BJ (cell line): Measurements from ENCODE around the gene DTX3L. TPM values are rescaled to one million over a fixed set of nuclear protein-coding genes. Genes with fewer than 3 reads are reported as not detected.

Source experiments
- CTCF ChIA-PET: fragments of 350-600 bp; formaldehyde crosslinking; extraction: SDS; loops from one replicate; lab custom pipeline; 2021; ENCODE audit warnings: antibody characterized with exemption, inconsistent platforms; lab: Yijun Ruan, JAX
- POLR2A ChIA-PET: fragments of 300-600 bp; sonication (Branson Sonifier 250); formaldehyde crosslinking; extraction: SDS; loops from one replicate; lab custom pipeline; 2021; ENCODE audit warnings: antibody characterized with exemption; lab: Charles Lee
- DNase-seq: peaks from one replicate; pipeline ENCODE4 v3.0.0-alpha.2; 2011; ENCODE audit warnings: low read depth
- H3K27me3 ChIP-seq: 2 replicates; pipeline ENCODE4 v1.6.0; 2011; ENCODE audit warnings: low read length; ENCODE audit not compliant: control insufficient read depth, insufficient read depth
- H3K36me3 ChIP-seq: 2 replicates; pipeline ENCODE4 v1.5.1; 2011; ENCODE audit warnings: low read length; ENCODE audit not compliant: control insufficient read depth, insufficient read depth
- H3K4me3 ChIP-seq: 2 replicates; pipeline ENCODE4 v1.5.1; 2011; ENCODE audit warnings: low read depth, mild to moderate bottlenecking, control low read depth, low read length
- CTCF ChIP-seq: IDR thresholded peaks from 2 replicates; pipeline ENCODE4 v1.5.1; 2011; ENCODE audit warnings: low read depth, mild to moderate bottlenecking, control low read depth, inconsistent platforms, low read length, moderate library complexity; ENCODE audit not compliant: insufficient read depth
- polyA plus RNA-seq: library from polyadenylated mRNA; depleted of rRNA; stranded (reverse); fragments of >200 nt; gene quantifications from 2 replicates; pipeline ENCODE4 v1.2.3, GENCODE V29; 2011; rRNA removed

The DTX3L gene
- polyA plus RNA-seq, 1 experiment = 3.5 TPM

GRCh38 chr3:122619040-122619439 lies 54.9 kb downstream of the DTX3L start:
- H3K36me3 ChIP-seq = no peaks in the 10 kb centered on the region
- ChIA-PET POLR2A (no interaction called here), CTCF (interaction anchor here (0.6 to 2.0 kb wide), 5 partner anchors 8 to 60 kb away, joined by 3 to 6 read pairs (median 5); no protein-coding TSS in a partner anchor)
- peaks cover 17% of the 10 kb centered on the region for H3K27me3 ChIP-seq
- no peak overlapping the region for H3K4me3 ChIP-seq
- TF ChIP-seq CTCF = no peak
- DNase-seq = no peak

GRCh38 chr3:122620399-122620798 lies 56.3 kb downstream of the DTX3L start:
- POLR2A ChIA-PET = no interaction called here
- Histone ChIP-seq H3K27me3 (peaks cover 17% of the 10 kb centered on the region), H3K36me3 (no peaks in the 10 kb centered on the region), H3K4me3 (no peak overlapping the region)
- no peak for DNase-seq
- CTCF ChIA-PET = interaction anchor here (2.0 kb wide), 1 partner anchor 59 kb away, joined by 5 read pairs; no protein-coding TSS in a partner anchor
- TF ChIP-seq CTCF = no peak

GRCh38 chr3:122621112-122621511 lies 57.0 kb downstream of the DTX3L start:
- H3K27me3 ChIP-seq = peaks cover 17% of the 10 kb centered on the region
- POLR2A ChIA-PET = interaction anchor here (0.6 kb wide), 1 partner anchor 46 kb away, joined by 3 read pairs; no protein-coding TSS in a partner anchor
- CTCF ChIA-PET = no interaction called here
- DNase-seq = no peak
- no peak overlapping the region for H3K4me3 ChIP-seq
- TF ChIP-seq CTCF = no peak
- no peaks in the 10 kb centered on the region for H3K36me3 ChIP-seq

GRCh38 chr3:122623031-122623829 lies 59.1 kb downstream of the DTX3L start:
- POLR2A ChIA-PET = no interaction called here

More at GRCh38 chr3:122623031-122623829, 59.1 kb downstream of the DTX3L start:
- H3K4me3 ChIP-seq = no peak overlapping the region
- H3K27me3 ChIP-seq = peaks cover 17% of the 10 kb centered on the region
- CTCF ChIA-PET = no interaction called here
- H3K36me3 ChIP-seq = no peaks in the 10 kb centered on the region
- no peak for TF ChIP-seq CTCF
- DNase-seq = no peak

Other genes with a start within 250 kb of the DTX3L start
- gene CSTA, start 239.1 kb upstream of the DTX3L start, polyA plus RNA-seq = 0.49 and 0.70 TPM in 2 replicates
- gene MIX23, start 181.1 kb upstream of the DTX3L start, polyA plus RNA-seq = 3.7 and 11.9 TPM in 2 replicates
- 23.9 and 50.8 TPM in 2 replicates for gene FAM162A, start 180.2 kb upstream of the DTX3L start, polyA plus RNA-seq
- gene WDR5B, start 148.3 kb upstream of the DTX3L start, polyA plus RNA-seq = 2.8 and 5.0 TPM in 2 replicates
- 27.8 and 41.7 TPM in 2 replicates for gene KPNA1, start 49.4 kb upstream of the DTX3L start, polyA plus RNA-seq
- gene PARP9, start within 50 bp of the DTX3L start, polyA plus RNA-seq = 18.2 and 26.9 TPM in 2 replicates
- gene PARP15, start 13.3 kb downstream of the DTX3L start, polyA plus RNA-seq = 0.05 and 0.09 TPM in 2 replicates
- gene PARP14, start 116.5 kb downstream of the DTX3L start, polyA plus RNA-seq = 13.2 and 20.0 TPM in 2 replicates
- gene HSPBAP1, start 229.5 kb downstream of the DTX3L start, polyA plus RNA-seq = 2.9 and 4.5 TPM in 2 replicates
- 8.4 and 12.1 TPM in 2 replicates for gene SLC49A4, start 230.7 kb downstream of the DTX3L start, polyA plus RNA-seq